ENCODE results near the gene DPH3. TPM values are rescaled to one million over a fixed set of nuclear protein-coding genes. Genes with fewer than 3 reads are reported as not detected.

The DPH3 gene
- total RNA-seq, 1 donor: 33.4 TPM

DNA sequence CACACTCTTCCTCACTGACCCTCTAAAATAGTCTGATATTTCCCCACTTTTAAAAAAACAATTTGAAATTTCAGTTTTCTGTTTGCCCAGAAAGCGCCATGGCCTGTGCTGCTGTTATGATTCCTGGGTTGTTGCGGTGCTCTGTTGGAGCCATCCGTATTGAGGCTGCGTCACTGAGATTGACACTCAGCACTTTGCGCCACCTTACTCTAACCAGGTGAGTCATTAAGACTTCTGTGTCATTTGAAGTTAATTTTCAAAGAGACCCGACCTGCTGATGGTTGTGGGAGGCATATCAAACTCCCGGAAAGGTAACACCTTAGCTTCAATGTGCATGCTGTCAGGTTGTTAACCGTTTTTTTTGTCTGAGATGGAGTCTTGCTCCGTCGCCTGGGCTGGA is 6.1 kb upstream of the DPH3 start:
- H3K4me3 ChIP-seq (ENCODE audit: low read depth, low read length): no peak overlapping the region
- no peak for DNase-seq (ENCODE audit: low read depth)
- TF ChIP-seq, protein P1, sequence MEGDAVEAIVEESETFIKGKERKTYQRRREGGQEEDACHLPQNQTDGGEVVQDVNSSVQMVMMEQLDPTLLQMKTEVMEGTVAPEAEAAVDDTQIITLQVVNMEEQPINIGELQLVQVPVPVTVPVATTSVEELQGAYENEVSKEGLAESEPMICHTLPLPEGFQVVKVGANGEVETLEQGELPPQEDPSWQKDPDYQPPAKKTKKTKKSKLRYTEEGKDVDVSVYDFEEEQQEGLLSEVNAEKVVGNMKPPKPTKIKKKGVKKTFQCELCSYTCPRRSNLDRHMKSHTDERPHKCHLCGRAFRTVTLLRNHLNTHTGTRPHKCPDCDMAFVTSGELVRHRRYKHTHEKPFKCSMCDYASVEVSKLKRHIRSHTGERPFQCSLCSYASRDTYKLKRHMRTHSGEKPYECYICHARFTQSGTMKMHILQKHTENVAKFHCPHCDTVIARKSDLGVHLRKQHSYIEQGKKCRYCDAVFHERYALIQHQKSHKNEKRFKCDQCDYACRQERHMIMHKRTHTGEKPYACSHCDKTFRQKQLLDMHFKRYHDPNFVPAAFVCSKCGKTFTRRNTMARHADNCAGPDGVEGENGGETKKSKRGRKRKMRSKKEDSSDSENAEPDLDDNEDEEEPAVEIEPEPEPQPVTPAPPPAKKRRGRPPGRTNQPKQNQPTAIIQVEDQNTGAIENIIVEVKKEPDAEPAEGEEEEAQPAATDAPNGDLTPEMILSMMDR (IDR thresholded peaks at IDR 0.05; ENCODE audit: insufficient read depth, low read length): no peak

DNA sequence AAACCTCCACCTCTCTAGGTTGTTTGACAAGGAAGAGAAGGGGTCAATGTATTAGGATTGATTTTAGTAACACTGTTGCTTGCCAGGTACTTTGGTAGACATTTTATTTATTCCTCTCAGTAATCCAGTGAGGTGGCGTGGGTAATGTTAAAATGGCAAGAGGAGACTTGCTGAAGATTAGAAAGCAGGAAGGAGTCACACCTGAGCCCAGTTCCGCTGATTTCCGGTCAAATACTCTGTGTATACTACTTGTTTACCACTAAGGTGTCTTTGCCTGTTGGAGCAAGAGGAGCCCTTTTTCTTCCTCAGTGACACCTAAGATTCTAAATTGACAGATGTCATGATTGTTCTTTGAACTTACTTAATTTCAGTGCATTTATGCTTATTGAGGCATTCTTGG is 2.0 kb upstream of the DPH3 start:
- TF ChIP-seq, protein P1 (IDR thresholded peaks at IDR 0.05; ENCODE audit: insufficient read depth, low read length): no peak
- no peak overlapping the region for H3K4me3 ChIP-seq (ENCODE audit: low read depth, low read length)
- DNase-seq (ENCODE audit: low read depth): no peak

DNA sequence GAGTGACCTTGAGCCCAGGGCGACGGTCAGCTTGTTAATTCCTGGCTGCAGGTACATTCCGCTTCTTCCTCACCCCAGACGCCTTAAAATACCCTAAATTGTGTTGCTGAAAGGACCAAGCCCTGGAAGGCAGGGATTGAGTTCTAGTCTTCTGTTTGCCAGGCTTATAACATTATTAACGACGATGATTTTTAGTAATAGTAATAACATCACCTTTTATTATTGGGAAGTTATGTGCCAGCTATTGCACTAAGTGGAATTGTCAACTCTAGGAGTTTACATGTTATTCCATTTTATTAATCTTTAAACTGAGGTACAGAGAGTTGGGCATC is 678 bp upstream of the DPH3 start:
- TF ChIP-seq, protein P1 (IDR thresholded peaks at IDR 0.05; ENCODE audit: insufficient read depth, low read length): no peak
- no peak for DNase-seq (ENCODE audit: low read depth)
- H3K4me3 ChIP-seq (ENCODE audit: low read depth, low read length): peak overlapping the region; percentile 74

DNA sequence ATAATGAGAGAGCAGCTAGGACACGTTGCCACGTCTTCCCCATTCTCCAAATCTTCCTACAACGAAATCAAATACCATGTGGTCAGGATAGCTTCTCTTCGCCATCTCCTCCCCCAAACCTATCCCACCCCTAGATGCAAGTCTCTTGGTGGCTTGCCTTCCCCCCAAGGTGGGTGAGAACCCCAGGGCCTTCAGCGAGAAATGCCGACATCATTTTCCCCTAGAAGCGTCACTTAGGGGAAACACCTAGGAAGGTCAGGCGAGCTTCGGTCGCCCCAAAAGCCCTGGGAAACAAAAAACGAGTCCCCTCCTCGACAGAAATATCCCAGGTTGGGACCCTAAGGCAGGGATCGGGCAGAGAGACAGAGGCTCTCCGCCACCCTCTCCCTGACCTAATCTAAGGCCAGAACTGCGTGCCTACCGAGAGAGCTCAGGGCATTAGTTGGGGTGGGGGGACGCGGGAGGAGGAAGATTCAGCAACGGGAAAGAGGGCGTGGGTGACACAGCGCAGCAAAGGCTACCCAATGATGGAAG is 502 bp downstream of the DPH3 start:
- DNase-seq (ENCODE audit: low read depth): no peak
- H3K4me3 ChIP-seq (ENCODE audit: low read depth, low read length): peak overlapping the region; percentile 96
- TF ChIP-seq, protein P1 (IDR thresholded peaks at IDR 0.05; ENCODE audit: insufficient read depth, low read length): no peak

DNA sequence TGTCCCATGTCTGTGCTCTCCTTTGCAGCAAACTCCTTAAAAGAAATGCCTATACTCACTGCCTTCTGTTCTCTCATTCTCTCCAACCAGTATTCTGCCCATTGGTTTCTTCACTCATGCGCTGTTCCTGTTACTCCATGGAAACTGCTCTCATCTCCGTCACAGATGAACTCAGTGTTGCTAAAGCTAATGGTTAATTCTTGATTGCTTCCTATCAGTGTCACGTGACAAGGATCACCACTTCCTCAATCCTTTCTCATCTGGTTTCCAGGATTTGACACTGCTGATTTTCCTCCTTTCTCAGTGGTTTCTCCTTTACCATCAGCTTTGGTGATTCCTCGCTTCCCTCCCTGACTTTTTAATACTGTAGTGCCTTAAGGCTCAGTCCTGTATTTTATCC is 2.6 kb downstream of the DPH3 start:
- DNase-seq (ENCODE audit: low read depth): no peak
- TF ChIP-seq, protein P1 (IDR thresholded peaks at IDR 0.05; ENCODE audit: insufficient read depth, low read length): no peak
- no peak overlapping the region for H3K4me3 ChIP-seq (ENCODE audit: low read depth, low read length)

DNA sequence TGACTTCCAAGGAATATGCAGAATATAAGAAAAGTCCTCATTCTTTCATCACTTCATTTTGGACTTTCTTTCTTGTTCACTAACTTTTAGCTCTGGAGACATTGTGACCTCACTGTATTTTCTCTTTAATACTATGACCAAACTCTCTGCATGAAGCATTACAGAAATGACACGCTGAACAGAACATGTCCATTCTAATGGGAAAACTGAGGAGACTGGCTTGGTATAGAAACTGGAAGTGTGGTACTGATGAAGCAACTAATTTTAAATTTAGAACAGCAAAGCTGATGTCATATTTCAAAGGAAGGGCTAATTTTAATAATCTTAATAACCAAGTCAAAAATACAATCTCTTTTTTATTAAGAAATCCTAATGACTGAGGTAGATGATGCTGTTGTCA is 4.7 kb downstream of the DPH3 start:
- no peak for DNase-seq (ENCODE audit: low read depth)
- TF ChIP-seq, protein P1 (IDR thresholded peaks at IDR 0.05; ENCODE audit: insufficient read depth, low read length): no peak
- no peak overlapping the region for H3K4me3 ChIP-seq (ENCODE audit: low read depth, low read length)

DNA sequence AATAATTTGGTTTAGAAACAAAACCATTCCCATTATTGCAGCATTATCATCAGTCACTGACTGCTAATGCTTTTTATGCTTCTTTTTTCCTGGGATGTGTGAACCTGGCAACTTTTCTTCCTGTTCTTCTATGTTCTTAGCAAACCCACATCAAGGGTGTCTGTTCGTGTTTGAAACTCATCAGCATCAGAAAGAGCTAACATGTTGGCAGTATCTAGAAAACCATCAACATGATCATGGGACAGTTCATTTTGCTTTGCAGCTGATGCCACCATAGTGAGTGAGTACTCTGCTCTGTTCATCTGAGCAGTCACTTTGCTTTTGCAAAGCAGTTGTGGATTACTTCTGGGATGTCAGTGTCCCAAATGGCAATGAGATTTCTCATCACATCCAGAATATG is 5.9 kb downstream of the DPH3 start:
- TF ChIP-seq, protein P1 (IDR thresholded peaks at IDR 0.05; ENCODE audit: insufficient read depth, low read length): no peak
- DNase-seq (ENCODE audit: low read depth): no peak
- H3K4me3 ChIP-seq (ENCODE audit: low read depth, low read length): no peak overlapping the region
